Mucosa of descending colon (tissue), 3 donors: ENCODE data around the gene RAB11FIP3. TPM values are rescaled to one million over a fixed set of nuclear protein-coding genes. Genes with fewer than 3 reads are reported as not detected.
A peak's percentile ranks its signal among the peaks of the same experiment; 100 is the strongest.
"Not testable (repeated sequence)": the region's sequence is repeated elsewhere in the genome, so short reads cannot be mapped to it uniquely, and the experiment has no call there.

Experiments
- ATAC-seq: fragments of 200-7000 bp; cut with Tn5 transposase; one replicate; pipeline ENCODE4 v1.9.1; 2020; ENCODE audit warnings: mild to moderate bottlenecking, moderate library complexity
- DNase-seq, 3 donors: peaks; one replicate each; pipeline ENCODE4 v3.0.0-alpha.2; 2020
- H3K36me3 ChIP-seq: fragments of 200-600 bp; one replicate; pipeline ENCODE4 v1.8.0; 2021; ENCODE audit warnings: low read depth, mild to moderate bottlenecking
- H3K4me1 ChIP-seq: fragments of 200-600 bp; one replicate; pipeline ENCODE4 v1.8.0; 2021; ENCODE audit warnings: low read depth, mild to moderate bottlenecking
- H3K4me3 ChIP-seq: fragments of 200-600 bp; one replicate; pipeline ENCODE4 v1.8.0; 2021; ENCODE audit warnings: mild to moderate bottlenecking
- H3K9me3 ChIP-seq: fragments of 200-600 bp; one replicate; pipeline ENCODE4 v1.8.0; 2021; ENCODE audit warnings: mild to moderate bottlenecking
- CTCF ChIP-seq: fragments of 200-600 bp; IDR thresholded peaks from one replicate; pipeline ENCODE4 v1.8.0; 2022; ENCODE audit warnings: antibody characterized with exemption, mild to moderate bottlenecking
- intact Hi-C, 2 donors: fragments of 100-400 bp; cut with DNase I in 1 of 2; cut with micrococcal nuclease in 1 of 2; formaldehyde crosslinking; loops; one replicate each; pipeline versions ENCODE4 v1.11.0 to v1.11.1; 2022; cut with DNase I, micrococcal nuclease
- total RNA-seq, 3 donors: library from RNA; stranded (reverse); fragmentation: NEBNext Ultra II Directional in 2 of 3; extraction: Animal tissue kit (Norgen Biotek cat#: 25700) in 2 of 3; gene quantifications; one replicate each; pipeline versions ENCODE4 v1.2.1 to v1.2.4, GENCODE V29; 2021 to 2023
- donor health status: DM: no; HTN: no; CAD: no; lungs with moderate emphysema.
- donor health status: DM: no; HTN: no; CAD: no.
- donor health status: DM: no; HTN: yes; CAD: no.

RAB11FIP3 gene
- total RNA-seq, 3 donors from 2014 or later: 22.3 to 45.6 (median 30.7) TPM

GRCh38 chr16:381789-382717 lies 43.4 kb upstream of the RAB11FIP3 start, which contains the start of gene PGAP6:
Gene PGAP6, minus strand, starts transcription at chr16:381978. Its CDS starts 157 bp downstream, at chr16:381821.
- Histone ChIP-seq H3K36me3 (no peaks in the 10 kb centered on the region), H3K4me3 (peak within 1 kb of the TSS; percentile 85), H3K9me3 (no peaks in the 10 kb centered on the region), H3K4me1 (peaks cover 18% of the 10 kb centered on the region)
- DNase-seq (peak; percentile 74 to 83 (median 80)), ATAC-seq (peak; percentile 71)
- intact Hi-C loops: no loop called here
- no peak for TF ChIP-seq CTCF

GRCh38 chr16:383326-384051 lies 42.0 kb upstream of the RAB11FIP3 start:
- no peaks in the 10 kb centered on the region for H3K36me3 ChIP-seq
- no peak overlapping the region for H3K4me3 ChIP-seq
- no peak for TF ChIP-seq CTCF
- intact Hi-C loops: no loop called here
- DNase-seq: peak; percentile 78 to 84 (median 80)
- no peaks in the 10 kb centered on the region for H3K9me3 ChIP-seq
- peaks cover 18% of the 10 kb centered on the region for H3K4me1 ChIP-seq
- peak; percentile 60 for ATAC-seq

GRCh38 chr16:386641-387156 lies 38.8 kb upstream of the RAB11FIP3 start:
- H3K4me1 ChIP-seq: no peaks in the 10 kb centered on the region
- H3K4me3 ChIP-seq: no peak overlapping the region
- intact Hi-C loops: no loop called here
- no peaks in the 10 kb centered on the region for H3K9me3 ChIP-seq
- DNase-seq: no peak
- ATAC-seq: no peak
- H3K36me3 ChIP-seq: no peaks in the 10 kb centered on the region
- TF ChIP-seq CTCF: no peak

- H3K36me3 ChIP-seq, H3K9me3 ChIP-seq, DNase-seq, ATAC-seq, intact Hi-C loops, H3K4me1 ChIP-seq, H3K4me3 ChIP-seq: not testable (repeated sequence)
Measured at GRCh38 chr16:387761-388666, 37.4 kb upstream of the RAB11FIP3 start.

- DNase-seq (no peak), ATAC-seq (no peak)
- Histone ChIP-seq H3K36me3 (no peaks in the 10 kb centered on the region), H3K4me3 (no peak overlapping the region), H3K9me3 (no peaks in the 10 kb centered on the region), H3K4me1 (no peaks in the 10 kb centered on the region)
- TF ChIP-seq CTCF: no peak
- intact Hi-C loops: no loop called here
Measured at GRCh38 chr16:389352-389751, 36.1 kb upstream of the RAB11FIP3 start.
